Activated effector memory CD4-positive, alpha-beta T cell treated with Interleukin-2 at 50 U/mL for 16 hours (primary cell): ENCODE data around the gene ALPK3.

Experiments
- DNase-seq: peaks from one replicate; pipeline ENCODE4 v3.0.0-alpha.2; 2020

The ALPK3 gene

DNA sequence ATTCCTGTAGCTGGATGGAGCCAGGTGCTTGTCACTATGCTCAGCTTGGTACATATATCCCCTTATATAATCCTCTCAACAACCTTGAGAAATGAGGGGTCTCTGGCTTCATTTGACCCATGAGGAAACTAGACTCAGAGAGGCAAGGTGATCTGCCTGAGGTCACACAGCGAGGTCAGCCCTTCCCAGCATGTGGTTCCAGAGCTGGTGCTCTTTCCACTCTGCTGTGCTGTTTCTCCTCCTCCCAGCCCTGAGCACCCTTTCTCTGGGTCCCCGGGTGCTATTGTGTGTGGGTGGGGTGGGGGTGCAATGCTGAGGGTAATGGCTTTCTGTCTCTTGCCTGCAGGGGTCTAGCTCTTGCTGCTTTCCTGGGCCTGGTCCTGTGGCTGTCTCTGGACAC lies 86.6 kb downstream of the ALPK3 start:
- DNase-seq = no peak

DNA sequence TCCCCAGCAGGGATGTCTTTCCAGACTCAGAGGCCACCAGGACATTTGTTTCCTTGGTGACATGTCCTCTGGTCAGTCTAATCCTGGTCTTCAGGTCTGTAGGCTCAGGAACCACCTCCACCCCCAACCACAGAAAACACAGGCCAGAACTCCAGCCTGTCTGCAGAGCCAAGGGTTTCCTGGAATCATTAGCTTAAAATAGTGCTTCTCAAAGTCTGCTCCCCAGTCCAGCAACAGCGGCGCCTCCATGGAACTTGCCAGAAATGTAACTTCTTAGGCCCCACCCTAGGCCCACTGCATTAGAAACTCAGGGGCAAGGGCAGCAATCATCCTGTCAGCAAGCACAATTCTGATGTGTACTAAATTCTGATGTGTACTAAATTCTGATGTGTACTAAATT lies 87.3 kb downstream of the ALPK3 start:
- no peak for DNase-seq

DNA sequence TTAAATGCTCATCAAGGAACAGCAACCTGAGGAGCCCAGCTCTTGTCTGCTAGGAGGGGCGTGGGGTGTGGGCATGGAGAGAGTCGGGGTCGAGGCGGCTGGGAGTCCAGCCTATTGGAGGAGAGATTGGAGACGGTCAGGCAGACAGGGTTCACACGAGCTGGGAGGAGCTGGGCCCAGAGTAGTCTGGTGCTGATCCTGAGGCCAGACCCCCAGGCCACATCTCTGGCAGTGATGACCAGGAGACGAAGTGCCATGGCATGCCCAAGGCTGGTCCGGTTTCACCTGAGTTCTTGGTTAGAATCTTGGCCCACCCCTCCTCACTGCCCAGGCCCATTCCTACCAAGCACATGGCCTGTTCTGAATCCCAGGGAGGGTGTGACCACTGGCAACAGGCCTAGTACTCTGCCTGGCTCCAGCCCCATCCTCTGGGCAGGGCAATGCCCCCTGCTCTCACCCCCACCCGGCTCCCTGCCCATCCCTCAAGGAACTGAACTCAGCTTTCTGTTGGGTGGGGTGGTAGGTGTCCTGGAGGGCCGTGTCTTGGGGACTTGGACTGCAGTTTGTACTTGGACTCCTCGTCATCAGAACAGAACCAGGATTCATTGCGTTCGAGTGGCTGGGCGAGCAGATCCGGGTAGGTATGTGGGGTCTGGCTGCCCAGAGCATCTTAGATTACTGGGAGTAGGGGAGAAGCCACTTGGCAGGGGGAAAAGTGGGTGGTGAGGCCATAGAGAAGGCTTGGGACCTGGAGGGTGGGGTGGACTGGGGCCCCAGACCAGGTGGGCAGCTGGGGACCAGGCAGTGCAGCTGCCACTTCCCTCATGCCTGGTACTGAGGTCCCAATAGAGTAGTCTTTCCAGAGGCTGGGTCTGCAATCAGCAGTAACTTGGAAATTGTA lies 88.1 kb downstream of the ALPK3 start:
- DNase-seq = no peak

- no peak for DNase-seq
Measured at GRCh38 chr15:84907731-84908130, 90.6 kb downstream of the ALPK3 start.

- no peak for DNase-seq
Measured at GRCh38 chr15:84908564-84908963, 91.4 kb downstream of the ALPK3 start.

GRCh38 chr15:84909029-84909428 lies 91.9 kb downstream of the ALPK3 start:
- no peak for DNase-seq

- no peak for DNase-seq
Measured at GRCh38 chr15:84909782-84910181, 92.6 kb downstream of the ALPK3 start.

DNA sequence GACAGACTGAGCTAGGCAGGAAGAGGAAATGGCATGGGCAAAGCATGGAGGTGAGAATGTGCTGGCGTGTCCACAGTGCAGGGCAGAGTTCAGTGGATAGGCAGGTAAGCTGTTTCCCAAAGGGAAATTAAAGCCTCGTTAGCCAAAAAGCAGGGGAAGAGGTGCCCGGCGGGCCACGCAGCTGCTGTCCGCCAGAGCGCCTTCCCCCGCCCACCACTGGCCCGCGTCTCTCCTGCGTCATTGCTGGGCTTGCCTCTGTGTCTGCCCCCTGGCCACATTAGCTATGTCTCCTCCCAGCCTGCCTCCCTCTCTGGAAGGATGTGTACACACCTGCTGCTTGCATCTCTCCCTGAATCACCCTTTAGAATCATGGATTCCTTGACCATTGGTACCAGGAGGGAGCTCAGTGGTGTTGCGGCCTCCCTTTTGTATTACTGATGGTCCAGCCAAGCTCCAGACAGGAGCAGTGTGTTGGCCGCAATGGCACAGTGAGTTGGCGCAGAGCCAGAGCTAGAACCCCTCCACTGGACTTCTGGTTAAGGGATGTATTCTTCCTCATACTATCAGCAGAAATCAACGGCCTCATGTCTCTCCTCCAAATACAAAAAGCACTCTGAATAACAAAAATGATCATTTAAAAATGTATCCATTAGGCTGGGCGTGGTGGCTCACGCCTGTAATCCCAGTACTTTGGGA lies 93.9 kb downstream of the ALPK3 start:
- no peak for DNase-seq

- no peak for DNase-seq
Measured at GRCh38 chr15:84911879-84912660, 94.9 kb downstream of the ALPK3 start.

DNA sequence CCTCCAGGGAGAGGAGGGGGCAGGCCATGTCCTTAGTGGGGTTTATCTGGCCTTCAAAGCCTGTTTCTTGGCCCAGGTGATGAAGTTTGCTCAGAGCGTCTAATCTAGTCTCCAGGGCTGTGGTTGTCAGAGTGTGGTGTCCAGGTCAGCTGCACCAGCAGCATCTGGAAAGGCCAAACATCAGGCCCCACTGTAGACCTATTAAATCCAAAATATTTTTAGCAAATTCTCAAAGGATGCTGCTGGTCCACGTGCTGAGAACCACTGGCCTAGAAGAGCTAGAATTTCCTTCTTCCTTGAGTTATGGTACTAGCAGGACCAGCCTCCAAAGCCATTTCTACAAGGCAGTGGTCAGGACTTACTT lies 96.2 kb downstream of the ALPK3 start:
- no peak for DNase-seq

DNA sequence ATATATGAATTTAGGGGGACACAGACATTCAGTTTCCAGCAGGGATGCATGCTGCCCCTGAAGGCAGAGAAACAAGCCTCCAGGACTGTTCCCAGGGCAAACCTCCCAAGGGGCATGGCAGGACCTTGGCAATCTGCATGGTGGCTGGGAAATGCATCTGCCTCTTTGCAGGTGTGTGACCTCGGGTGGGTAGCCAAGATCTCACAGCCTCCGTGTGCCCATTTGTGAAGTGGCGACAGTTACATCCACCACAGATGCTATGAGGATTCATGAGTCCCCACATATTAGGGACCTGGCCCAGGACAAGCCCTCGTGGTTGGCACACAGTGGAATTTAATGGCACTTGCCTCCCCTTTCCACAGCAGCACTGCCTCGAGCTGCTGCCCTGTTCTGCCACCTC lies 97.2 kb downstream of the ALPK3 start:
- DNase-seq = no peak

- no peak for DNase-seq
Measured at GRCh38 chr15:84914909-84915605, 97.9 kb downstream of the ALPK3 start.

DNA sequence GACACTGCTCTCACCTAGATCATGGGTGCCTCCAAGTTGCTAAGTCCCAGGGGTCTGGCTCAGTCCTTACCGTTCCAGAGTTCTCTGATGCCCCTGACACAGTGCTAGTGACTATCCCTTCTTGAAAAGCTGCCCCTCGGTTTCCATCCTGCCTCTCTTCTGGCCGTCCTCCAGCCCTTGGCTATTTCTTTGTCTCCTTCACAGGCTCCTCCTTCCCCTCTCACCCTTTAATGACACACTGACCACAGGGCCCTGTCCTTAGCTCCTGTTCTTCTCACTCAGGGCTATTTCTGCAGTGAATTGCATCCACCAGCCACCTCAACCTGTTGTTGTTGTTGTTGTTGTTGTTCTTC lies 98.4 kb downstream of the ALPK3 start:
- DNase-seq = no peak

- DNase-seq = no peak
Measured at GRCh38 chr15:84917452-84917851, 100.3 kb downstream of the ALPK3 start.

- DNase-seq = no peak
Measured at GRCh38 chr15:84919106-84919667, 102.0 kb downstream of the ALPK3 start.

GRCh38 chr15:84921121-84921520 lies 104.0 kb downstream of the ALPK3 start:
- no peak for DNase-seq

- no peak for DNase-seq
Measured at GRCh38 chr15:84922530-84922929, 105.4 kb downstream of the ALPK3 start.
